NK-92 (cell line): ENCODE results near the gene AGT.
"Not testable (repeated sequence)": the region's sequence is repeated elsewhere in the genome, so short reads cannot be mapped to it uniquely, and the experiment has no call there.

ENCODE experiments used
- DNase-seq: peaks from one replicate; lab custom pipeline; 2025; ENCODE audit not compliant: unreplicated experiment; lab: John Stamatoyannopoulos, UW

AGT gene

DNA sequence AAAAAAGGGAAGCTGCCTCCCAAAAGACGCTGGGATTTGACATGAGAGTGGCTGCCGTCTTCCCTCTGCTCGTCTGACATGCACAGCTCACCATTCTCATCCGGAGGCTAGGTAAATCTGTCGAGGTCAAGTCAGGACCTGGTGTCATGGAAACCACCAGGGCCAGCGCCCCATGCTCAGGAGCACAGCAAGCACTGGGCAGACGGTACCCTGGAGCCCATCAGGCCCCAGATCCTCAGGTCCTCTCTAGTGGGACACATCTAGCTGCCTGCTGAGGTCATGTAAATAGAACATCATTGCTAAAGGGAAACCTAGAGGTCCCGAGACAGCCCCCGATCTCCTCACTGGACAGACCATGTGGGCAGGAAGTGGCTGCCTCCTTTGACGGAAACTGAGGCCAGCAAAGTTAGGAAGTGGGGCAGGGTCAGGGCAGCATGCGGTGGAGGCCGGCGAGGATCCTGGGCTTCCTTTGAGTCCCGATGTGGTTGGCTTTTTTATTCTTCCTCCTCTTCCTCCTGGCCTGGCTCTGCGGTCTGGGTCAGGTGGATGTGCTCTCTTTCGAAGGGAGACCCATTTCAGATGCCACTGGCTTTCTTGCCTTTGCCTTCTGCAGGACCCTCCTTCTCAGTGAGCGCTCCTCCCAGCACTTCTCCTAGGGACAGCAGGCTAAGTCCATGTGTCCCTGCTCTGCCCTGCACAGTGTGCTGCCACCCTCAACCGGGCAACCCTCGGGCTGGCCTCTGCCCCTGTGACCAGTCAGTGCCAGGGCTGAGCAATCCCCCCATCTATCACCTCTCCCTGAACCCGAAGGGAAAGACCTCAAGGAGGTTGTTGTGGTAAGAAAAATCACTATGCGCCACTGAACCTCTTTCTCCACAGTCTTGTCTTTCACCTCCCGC lies 5.9 kb downstream of the AGT start:
- no peak for DNase-seq

DNA sequence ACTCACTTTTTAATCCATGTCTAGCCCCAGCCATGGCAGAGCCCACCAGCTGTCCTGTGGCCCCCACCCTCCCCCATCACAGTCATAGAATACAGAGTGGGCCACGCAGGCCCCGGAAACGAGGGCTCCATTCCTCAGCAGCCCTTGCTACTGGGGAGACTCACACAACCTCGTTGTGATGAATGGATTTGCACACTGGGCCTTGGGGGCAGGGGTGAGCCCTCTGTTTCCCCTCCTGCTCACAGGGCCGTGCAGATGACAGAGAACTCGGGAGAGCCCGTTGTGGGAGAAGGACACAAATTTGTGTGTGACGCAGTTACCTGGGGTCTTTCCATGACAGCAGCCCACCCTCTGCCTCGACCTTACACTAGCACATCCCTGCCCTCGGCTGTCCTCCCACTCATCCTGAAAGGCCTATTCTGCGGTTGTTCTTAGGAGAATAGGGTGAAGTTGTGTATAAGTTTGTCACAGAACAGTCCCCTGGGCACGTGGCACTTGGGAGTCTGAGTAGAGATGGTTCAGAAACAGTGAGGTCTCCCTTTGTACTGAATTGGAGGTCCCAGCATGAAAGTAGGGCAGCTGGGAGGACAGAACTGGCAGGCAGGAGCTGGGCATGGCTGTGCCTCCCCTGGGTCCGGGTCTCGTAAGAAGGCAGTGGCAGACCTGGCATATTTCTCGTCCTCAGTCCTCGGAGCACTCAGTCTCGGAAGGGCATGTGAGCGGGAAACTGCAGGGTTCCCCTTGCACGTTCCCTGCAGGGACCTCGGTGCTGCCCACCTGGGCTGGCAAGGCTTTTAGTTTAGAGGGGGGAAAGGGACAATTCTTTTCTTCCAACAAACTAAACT lies 6.8 kb downstream of the AGT start:
- DNase-seq, result no peak

DNA sequence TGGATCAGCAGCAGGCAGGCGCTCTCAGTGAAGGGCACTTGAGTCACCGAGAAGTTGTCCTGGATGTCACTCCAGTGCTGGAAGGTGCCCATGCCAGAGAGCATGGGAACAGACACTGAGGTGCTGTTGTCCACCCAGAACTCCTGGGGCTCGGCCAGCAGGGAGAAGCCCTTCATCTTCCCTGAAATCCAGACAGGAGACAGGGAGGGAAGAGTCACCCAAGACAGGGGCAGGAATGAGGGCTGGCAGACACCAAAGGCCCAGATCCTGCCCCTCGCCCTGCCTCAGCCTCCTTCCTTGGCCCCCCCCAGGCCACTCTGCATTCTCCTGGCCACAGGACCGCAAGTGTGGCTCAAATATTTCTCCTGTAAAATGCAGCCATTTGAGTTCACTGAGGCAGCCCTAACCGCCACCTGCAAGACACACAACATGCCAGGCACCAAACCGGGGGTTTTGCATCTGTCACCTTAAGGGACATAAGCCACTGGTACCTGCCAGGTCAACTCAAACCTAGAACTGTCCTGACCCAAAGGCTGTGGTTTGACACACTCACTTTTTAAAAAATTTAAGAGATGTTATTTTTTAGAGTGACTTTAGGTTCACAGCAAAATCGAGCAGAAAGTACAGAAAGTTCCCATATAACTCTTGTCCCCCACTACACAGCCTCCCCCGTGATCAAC lies 7.8 kb downstream of the AGT start:
- no peak for DNase-seq

DNA sequence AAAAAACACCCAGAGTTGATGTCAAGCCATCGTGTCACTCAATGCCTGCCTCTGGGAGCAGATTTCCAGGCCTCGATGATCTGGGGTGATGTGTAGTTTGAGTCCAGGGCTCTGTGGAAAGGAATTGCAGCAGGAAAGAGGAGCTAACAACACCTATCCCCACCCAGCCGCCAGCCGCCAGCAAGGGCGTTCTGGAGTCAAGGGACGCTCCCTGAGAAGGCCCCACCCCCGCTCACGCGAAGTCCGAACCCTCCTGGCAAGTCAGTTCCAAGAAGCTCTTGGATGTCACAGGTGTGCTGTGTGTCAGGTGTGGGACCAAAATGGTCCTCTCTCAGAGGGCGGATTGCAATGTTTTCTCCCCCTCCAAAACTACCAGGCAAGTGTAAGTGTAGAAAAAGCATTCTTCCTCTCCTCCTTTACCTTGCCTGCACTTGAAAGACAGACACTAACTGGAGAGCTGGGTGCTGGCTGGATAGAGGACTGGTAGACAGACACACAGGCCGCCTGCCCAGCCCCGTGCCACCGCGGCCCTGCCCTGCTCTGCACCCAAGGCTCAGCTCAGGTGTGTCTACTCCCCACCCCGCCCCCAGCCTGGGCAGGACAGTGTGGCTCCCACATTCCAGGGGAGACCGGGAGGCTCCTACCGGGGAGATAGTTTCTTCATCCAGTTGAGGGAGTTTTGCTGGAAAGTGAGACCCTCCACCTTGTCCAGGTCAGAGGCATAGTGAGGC lies 8.5 kb downstream of the AGT start:
- DNase-seq, result no peak

DNA sequence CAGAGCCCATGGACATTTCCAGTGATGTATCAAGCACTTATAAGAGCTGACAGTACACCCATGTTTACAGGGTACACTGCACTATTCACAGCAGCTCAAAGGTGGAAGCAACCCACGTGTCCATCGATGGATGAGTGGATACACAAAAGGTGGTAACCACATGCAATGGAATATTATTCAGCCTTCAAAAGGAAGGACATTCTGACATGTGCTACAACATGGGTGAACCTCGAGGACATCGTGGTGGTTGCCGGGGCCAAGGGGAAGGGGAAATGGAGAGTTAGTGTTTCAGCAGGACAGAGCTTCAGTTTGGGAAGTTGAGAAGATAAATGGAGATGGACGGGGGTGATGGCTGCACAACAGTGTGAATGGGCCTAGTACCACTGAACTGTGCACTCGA lies 9.1 kb downstream of the AGT start:
- no peak for DNase-seq

DNA sequence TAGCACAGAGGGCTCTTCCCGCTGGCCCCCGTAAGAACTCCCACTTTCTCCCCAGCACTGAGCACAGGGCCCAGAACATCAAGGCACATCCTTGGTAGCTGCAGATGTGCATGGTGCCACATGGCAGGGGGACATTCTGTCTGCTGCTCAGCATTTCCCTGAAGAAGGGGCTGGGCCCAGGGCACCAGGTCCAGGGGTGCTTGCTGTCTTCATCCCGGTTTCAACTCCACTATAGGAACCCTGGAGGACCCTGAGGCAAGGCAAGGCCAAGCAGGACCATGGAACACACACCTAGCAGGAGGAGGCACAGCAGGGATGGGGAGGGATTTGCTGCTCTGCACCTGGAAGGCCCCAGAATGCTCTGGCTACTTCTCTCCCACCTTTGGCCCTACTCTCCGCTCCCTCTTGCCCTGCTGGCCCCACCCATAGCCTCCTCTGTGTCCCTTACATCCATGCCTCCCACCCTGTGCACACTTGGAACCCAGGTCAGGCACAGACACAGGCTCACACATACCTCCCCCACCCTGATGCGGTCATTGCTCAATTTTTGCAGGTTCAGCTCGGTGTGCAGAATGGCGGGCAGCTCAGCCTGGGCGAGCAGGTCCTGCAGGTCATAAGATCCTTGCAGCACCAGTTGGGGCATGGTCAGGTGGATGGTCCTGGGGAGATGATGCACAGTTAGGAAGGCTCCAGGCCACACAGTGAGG lies 10.1 kb downstream of the AGT start:
- no peak for DNase-seq

DNA sequence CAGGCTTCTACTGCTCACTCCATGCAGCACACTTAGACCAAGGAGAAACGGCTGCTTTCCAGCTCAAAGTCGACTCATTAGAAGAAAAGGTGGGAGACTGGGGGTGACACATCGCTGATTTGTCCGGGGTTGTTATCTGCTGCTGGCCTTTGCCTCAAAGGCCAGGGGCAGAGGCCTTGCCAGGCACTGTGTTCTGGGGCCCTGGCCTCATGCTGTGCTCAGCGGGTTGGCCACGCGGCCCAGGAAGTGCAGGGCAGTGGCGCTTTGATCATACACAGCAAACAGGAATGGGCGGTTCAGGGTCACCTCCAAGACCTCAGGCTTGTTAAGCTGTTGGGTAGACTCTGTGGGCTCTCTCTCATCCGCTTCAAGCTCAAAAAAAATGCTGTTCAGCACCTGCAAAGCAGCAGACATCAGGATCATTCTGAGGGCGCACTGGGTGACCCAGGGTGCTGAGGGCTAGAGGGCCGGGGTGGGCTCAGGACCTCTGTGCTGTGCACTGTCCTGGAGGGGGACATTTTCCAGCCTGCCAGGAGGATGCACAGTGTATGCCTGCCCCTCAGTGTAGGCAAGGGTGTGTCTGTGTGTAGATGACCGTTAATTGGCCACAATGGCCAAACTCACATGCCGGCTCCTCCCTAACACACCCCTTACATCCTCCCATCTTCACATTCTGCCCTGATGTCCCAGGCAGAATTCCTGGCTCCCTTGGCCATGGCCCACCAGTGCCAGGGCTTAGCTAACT lies 10.8 kb downstream of the AGT start:
- DNase-seq, result no peak

DNA sequence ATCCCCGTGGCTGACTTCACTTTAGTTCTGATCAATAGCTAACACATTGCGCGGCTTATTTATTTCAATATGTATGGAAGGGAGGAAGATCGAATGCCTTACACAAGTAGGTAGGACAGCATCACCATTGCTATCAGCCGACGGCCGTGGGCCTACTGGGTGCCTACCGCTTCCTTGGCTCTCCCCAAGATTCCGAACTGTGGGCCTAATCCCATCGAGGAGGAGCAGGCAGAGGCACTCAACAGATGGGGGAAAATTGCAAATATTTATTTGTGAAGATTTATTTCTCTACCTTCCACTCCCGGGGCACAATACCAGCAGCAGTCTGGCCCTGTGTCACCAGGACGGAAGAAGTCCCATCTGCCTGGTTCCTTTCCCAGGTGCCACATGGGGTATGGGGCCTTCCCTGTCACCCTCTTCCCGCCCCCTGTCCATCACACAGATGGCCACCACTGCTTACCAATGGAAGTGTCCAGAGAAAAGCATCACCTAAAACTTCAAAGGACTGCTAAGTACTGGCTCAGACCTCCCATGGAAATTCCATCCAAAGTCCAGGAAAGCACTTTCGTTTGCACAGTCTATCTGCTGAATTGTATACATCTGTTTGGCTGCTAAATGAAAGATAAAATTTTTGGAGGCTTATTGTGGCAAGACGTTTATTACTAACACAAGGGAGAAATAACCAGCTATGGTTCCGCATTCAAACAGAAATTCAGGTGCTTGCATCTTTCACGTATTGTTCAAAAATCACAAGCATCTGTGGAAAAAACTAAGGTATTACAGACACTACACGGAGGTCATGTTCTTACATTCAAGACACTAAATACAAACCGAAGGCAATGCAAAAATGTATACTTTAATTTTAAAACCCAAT lies 11.8 kb downstream of the AGT start:
- DNase-seq, result no peak

DNA sequence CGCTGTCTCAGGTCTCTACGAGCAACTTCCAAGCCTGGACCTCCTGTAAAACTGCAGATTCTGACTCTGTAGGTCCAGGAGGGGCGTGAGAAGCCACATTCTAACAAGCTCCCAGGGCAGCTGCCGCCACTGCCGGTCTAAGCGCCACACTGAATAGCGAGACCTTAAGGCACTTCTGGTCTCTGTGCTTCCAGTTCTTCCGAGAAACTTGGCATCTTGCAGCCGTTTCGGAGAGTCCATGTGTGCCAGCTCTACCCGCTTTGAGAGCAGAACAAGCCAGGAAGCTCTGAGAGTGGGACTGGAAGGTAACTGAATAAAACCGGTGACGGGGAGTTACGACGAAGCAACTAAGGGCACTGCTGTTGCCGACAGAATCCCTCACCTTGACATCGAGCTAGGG lies 12.5 kb downstream of the AGT start:
- no peak for DNase-seq

DNA sequence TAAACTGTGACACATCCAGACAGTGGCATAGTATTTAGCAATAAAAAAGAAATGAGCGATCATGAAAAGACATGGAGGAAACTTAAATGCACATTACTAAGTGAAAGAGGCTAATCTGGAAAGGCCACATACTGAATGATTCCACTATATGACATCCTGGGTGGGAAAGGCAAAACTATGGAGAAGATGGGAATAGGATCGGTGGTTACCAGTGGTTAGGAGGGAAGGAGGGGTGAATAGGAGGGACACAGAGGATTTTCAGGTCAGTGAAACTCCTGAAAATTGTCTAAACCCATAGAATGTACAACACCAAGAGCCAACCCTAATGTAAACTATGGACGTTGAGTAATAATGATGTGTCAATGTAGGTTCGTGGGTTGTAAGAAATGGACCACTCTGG lies 13.8 kb downstream of the AGT start:
- no peak for DNase-seq

DNA sequence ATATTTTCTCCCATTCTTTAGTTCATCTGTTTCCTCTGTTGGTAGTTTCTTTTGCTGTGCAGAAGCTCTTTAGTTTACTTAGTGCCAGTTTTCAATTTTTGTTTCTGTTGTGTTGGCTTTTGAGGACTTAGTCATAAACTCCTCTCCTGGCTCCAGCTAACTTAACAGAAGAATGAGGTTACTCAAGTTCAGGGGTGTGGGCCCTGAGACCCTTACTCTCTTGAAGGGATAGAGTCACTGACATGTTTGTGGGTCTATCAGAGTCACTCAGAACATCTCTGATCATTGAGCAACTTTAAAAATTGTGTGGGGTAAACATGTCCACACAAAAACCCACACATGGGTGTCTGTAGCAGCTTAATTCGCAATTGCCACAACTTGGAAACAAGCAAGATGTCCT lies 14.2 kb downstream of the AGT start:
- DNase-seq, result no peak

DNA sequence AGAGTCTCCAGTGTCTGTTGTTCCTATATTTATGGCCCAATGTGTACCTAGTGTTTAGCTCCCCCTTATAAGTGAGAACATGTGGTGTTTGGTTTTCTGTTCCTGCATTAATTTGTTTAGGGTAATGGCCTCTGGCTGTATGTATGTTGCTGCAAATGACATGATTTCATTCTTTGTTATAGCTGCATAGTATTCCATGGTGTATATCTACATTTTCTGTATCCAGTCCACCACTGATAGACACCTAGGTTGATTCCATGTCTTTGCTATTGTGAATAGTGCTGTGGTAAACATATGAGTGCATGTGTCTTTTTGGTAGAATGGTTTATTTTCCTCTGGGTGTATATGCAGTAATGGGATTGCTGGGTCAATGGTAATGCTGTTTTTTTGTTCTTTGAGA lies 15.0 kb downstream of the AGT start:
- not testable (repeated sequence) for DNase-seq

DNA sequence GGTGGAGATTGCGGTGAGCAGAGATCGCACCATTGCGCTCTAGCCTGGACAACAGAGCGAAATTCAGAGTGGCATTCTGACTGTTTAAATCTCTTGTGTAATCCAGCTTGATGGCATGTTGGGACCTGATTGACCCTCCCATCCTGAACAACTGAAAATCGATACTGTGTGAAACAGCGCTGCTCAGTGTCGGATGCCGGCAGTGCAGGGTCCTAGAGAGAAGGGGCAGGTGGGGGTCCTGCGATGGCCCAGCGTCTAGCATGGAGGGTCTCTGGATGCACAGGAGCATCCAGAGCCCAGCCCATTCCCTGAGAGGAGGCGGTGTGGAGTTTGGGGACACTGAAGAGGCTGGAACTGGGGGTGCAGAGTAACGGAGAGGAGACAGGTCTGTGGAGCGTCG lies 15.8 kb downstream of the AGT start:
- DNase-seq, result no peak

DNA sequence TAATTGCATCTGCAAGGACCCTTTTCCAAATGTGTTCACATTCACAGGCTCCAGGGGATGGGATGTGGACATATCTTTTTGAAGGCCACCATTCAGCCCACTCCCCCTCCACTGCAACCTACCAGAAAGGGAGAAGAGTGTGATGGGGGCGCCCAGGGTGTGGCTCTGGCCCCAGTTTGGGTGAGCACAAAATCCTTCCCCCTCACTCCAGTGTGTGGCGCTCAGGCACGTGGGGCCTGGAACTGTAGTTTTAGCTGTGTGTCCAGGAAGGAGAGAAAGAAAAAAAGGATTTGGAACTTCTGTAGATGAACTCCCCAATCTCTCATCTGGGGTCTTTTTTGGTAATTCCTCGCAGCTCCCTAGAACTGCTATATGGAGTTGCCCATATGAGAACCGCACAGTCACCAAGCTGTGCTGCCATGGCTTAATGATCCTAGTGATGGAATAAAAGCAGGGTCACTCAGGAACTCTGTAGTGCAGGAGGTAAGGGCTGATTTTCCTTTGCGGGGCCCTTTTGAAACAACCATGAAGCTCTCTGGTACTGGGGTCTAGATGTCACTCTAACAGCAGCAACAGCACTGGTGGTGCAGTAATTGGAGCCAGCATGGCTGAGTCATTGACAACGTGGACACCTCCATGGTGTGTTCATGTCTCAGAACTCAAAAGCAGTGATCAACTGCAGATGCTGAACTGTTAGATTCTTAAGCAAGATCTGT lies 17.0 kb downstream of the AGT start:
- no peak for DNase-seq

DNA sequence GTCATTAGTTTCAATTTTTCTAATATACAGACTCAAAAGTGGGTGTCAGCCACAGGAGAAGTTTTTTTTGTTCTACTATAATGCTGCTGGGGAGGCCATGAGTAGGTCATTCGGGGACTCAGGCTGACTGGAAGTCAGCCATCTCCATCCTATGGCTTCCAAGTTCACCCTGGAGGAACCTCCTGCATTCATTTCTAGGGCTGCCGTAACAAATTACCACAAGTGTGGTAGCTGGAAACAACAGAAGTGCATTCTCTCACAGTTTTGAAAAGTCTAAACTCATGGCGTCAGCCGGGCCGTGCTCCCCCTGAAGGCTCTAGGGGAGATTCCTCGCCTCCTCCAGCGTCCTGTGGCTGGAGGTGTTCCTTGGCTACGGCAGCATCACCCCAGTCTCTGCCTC lies 17.7 kb downstream of the AGT start:
- no peak for DNase-seq

DNA sequence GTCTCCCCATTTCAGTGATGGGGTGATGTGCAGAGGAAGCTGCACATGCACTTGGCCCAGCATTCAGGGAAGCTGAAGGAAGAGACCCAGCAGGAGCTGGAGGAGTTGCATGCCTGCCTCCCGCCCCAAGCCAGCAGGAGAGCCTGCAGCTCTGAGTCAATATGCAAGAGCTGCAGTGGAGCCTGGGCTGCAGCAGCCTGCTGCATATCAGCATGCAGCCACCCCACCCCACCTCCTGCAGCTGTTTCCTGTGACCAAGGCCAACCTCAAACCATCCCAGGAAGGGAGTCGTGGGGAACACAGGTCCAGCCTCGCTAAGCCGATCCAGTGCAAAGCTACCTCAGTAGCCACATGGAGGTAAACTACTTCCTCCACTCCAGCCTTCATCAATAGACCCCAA lies 18.9 kb downstream of the AGT start:
- DNase-seq, result no peak

DNA sequence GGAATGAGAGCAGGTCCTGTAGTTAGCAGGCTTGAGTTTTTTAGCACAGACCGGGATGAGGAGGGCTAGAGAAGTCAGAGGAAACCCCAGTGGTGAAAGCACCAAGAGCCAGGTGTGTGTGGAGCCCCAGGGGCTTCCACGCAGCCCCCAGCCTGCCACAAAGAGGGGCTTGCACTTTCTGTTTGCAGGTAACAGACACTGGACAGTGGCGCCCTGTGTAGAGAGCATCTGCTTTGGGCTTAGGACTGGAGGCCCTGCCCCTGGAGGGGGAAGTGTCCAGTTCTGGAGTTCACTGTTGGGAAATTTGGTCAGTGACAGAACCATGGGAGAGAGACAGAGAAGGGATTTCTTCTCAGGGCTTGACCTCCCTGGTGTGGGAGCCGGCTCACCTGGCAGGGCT lies 19.5 kb downstream of the AGT start:
- DNase-seq, result no peak

DNA sequence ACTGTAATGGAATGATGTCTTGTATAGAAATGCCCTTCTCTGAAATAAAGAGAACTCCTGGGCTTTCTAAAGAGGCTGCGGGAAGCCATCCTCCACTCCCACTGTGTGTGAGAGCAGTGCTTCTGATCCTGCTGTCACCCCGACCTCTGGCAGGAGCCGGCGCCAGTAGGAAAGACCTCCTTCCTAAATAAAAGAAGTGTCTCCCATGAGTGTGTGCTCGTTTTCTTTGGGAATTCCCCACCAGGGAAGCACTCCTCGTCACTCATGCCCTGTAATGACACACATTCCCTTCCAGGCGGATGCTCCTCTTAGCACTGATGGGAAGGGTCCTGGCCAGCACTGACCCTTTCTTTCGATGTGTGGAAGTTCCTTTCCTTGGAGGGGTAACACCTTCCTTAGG lies 20.1 kb downstream of the AGT start:
- no peak for DNase-seq
